HG03469 (cell line): Measurements from ENCODE around the gene SH3BP5.

Experiments
- ATAC-seq: cut with Tn5 transposase; IDR thresholded peaks from one replicate; pipeline ENCODE4 v1.9.1; 2021; ENCODE audit warnings: mild to moderate bottlenecking, moderate library complexity, moderate number of reproducible peaks; ENCODE audit not compliant: unreplicated experiment

Gene SH3BP5

DNA sequence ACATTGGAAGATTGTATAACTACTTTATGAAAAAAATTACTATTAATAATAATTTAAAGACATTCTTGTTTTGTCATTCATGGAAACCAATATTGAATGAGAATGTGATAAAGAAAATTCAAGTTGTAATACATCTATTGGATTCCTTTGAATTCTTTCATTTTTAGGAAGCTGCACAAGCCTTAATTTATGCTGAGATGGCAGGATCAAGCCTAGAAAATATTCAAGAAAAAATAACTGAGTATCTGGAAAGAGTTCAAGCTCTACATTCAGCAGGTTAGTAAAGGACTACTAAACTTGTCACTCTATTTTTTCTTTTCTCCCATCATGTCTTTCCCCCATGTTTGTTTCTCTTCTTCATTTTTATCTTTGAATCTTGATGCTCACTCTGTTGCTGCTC, 120.4 kb downstream of the SH3BP5 start:
- no peak for ATAC-seq

DNA sequence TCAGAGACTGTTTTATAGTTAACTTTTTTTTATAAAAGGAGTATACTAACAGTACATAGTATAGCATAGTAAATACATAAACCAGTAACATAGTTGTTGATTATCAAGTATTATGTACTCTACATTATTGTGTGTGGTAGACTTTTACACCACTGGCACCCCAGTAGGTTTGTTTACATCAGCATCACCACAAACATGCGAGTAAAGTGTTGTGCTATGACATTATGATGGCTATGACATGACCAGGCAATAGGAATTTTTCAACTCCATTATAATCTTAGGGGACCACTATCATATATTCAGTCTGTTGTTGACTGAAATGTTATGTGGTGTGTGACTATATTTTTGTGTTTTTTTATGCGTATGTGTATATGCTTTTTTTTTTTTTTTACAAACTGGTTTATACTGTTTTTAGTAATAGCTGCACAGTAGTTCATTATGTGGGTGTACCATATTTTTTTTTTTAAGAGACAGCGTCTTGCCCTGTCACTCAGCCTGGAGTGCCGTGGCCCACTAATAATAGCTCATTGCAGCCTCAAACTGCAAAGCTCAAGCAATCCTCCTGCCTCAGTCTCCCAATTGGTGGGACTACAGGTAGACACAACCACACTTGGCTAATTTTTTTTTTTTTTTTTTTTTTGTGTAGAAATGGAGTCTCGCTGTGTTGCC, 124.4 kb downstream of the SH3BP5 start:
- ATAC-seq: no peak

DNA sequence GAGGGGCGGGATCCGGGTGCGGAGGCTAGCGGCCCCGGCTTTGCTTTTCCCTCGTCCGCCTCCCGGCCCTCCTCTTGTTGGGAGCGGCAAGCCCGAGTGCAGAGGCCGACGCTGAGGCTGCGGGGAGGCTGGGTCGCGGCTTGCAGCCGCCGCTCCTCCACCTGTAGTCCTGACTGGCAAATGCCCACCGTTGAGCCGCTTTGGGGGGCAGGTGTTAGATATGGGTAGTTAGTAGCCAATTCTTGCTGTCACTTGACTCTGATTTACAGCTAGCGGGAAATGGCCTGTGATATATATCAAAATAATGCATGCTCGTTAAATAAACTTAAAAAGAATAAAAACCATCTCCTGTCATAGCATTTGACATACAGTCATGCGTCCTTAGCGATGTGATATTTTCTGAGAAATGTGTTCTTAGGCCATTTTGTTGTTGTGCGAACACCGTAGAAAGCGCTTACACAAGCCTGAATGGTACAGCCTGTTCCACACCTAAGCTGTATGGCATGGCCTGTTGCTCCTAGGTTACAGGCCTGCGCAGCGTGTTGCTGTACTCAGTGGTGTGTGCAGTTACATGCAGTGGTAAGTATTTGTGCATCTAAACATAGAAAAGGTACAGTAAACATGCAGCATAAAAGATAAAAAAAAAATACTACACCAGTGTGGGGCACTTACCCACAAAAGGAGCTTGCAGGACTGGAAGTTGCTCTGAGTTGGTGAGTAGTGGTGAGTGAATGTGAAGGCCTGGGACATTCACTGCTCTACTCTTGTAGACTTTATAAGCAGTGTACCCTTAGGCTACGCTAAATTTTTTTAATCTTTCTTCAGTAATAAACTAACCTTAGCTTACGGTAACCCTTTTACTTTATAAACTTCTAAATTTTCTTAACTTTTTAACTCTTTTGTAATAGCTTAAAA, 125.5 kb downstream of the SH3BP5 start:
- ATAC-seq: no peak

DNA sequence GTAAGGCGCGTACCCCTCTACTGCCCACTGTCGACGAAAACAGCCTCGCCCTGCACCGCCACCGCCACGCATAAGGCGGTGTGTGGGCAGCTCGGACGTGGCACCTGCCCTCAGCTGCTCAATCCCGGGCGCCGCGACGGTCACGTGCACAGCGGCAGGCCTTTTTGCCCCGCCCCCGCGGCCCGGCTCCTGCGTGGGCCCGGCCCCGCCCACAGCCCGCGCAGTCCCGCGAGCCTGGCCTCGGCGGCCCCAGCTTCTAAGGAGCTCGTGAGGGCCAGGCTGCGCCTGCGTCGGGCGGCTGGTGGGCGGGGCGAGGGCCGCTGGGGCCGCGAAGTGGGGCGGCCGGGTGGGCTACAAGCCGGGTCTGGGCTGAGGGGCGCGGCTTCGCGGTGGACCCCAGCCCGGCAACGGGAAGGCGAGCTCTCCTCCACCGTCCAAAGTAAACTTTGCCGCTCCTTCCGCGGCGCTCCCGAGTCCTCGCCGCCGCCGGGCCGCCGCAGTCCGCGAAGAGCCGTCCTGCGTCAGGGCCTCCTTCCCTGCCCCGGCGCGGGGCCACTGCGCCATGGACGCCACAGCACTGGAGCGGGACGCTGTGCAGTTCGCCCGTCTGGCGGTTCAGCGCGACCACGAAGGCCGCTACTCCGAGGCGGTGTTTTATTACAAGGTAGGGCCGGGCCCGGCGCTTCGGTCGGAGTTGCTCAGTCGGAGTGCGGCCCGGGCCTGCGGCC, 126.3 kb downstream of the SH3BP5 start, which contains the start of gene CAPN7:
TSS of gene CAPN7 (plus strand) at position 313 of the 728 bp plus-strand sequence. CDS start at position 563, 250 bp downstream.
- ATAC-seq: peak; percentile 74

DNA sequence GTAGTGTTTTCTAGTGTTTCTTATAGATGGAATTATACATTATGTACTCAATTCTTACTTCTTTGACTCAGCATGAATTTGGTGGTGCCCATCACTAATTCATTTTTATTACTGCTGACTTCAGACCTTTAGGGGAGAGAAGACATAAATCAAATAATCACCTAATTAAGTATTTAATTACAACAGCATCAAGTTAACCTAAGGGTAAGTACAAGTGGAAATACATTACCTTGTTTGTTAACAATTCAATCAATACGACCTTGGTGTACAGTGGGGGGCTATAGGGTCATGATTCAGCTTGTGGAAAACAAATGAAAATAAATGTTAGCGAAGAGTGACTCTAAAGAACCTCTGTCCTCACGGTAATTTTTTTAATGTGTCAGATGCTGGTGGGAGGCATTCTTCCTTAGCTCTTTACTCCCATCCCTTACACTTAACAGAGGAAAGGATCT, 126.9 kb downstream of the SH3BP5 start:
- no peak for ATAC-seq
